GM23248 (cell line): Measurements from ENCODE around the gene PTPRU. TPM values are rescaled to one million over a fixed set of nuclear protein-coding genes. Genes with fewer than 3 reads are reported as not detected.
A peak's percentile ranks its signal among the peaks of the same experiment; 100 is the strongest.

ENCODE experiments used
- DNase-seq: peaks from one replicate; pipeline ENCODE4 v3.0.0-alpha.2; 2015
- H2AFZ ChIP-seq: fragments of 200-600 bp; sonication (generic); 2 replicates; pipeline ENCODE4 v1.6.1; 2016; ENCODE audit warnings: antibody characterized with exemption
- H3F3A ChIP-seq: fragments of 200-600 bp; sonication (generic); 2 replicates; pipeline ENCODE4 v1.6.1; 2016; ENCODE audit warnings: mild to moderate bottlenecking, antibody characterized with exemption, mixed run types; ENCODE audit not compliant: insufficient read depth
- H3K27ac ChIP-seq: fragments of 200-600 bp; sonication (generic); 2 replicates; pipeline ENCODE4 v1.5.1; 2016; ENCODE audit warnings: mild to moderate bottlenecking
- H3K27me3 ChIP-seq: fragments of 200-600 bp; sonication (generic); replicated peaks from 2 replicates; pipeline ENCODE4 v1.6.1; 2016; ENCODE audit warnings: mild to moderate bottlenecking; ENCODE audit not compliant: insufficient read depth
- H3K36me3 ChIP-seq: fragments of 200-600 bp; sonication (generic); 2 replicates; pipeline ENCODE4 v1.6.1; 2016; ENCODE audit warnings: low read depth, mild to moderate bottlenecking
- H3K4me1 ChIP-seq: fragments of 200-600 bp; sonication (generic); 2 replicates; pipeline ENCODE4 v1.6.1; 2016; ENCODE audit warnings: mild to moderate bottlenecking; ENCODE audit not compliant: insufficient read depth
- H3K4me2 ChIP-seq: fragments of 200-600 bp; sonication (generic); one replicate; pipeline ENCODE4 v1.6.1; 2016; ENCODE audit warnings: mild to moderate bottlenecking; ENCODE audit not compliant: unreplicated experiment
- H3K4me3 ChIP-seq: fragments of 200-600 bp; sonication (generic); 2 replicates; pipeline ENCODE4 v1.5.1; 2016; ENCODE audit warnings: mild to moderate bottlenecking
- H3K79me2 ChIP-seq: fragments of 200-600 bp; sonication (generic); 2 replicates; pipeline ENCODE4 v1.6.1; 2016; ENCODE audit warnings: mild to moderate bottlenecking; ENCODE audit not compliant: insufficient read depth
- H3K9ac ChIP-seq: fragments of 200-600 bp; sonication (generic); 2 replicates; pipeline ENCODE4 v1.6.1; 2016; ENCODE audit warnings: mild to moderate bottlenecking
- H3K9me2 ChIP-seq: fragments of 200-600 bp; sonication (generic); 2 replicates; pipeline ENCODE4 v1.6.1; 2016; ENCODE audit warnings: mixed run types, mild to moderate bottlenecking, moderate library complexity; ENCODE audit not compliant: insufficient read depth
- H3K9me3 ChIP-seq: fragments of 200-600 bp; sonication (generic); one replicate; pipeline ENCODE4 v1.6.1; 2017; ENCODE audit warnings: low read depth
- H4K20me1 ChIP-seq: fragments of 200-600 bp; sonication (generic); 2 replicates; pipeline ENCODE4 v1.6.0; 2016; ENCODE audit not compliant: insufficient read depth
- EZH2 ChIP-seq: fragments of 200-600 bp; sonication (generic); IDR thresholded peaks from 2 replicates; pipeline ENCODE4 v1.6.1; 2018; ENCODE audit warnings: antibody characterized with exemption, mild to moderate bottlenecking; ENCODE audit not compliant: insufficient read depth, poor library complexity, severe bottlenecking
- EZH2phosphoT487 ChIP-seq: fragments of 200-600 bp; sonication (generic); IDR thresholded peaks from 2 replicates; pipeline ENCODE4 v1.6.1; 2018; ENCODE audit warnings: antibody characterized with exemption, moderate library complexity, mild to moderate bottlenecking, low read depth; ENCODE audit not compliant: insufficient read depth
- WGBS, 2 experiments: methylation state at CpG; one replicate each; pipeline ENCODE4 v1.1.6; 2015 to 2017; ENCODE audit warnings: low lambda C conversion rate in 2 of 2, low coverage in 1 of 2; ENCODE audit errors: missing lambda C conversion rate in 2 of 2; 5-methylcytosine and 5-hydroxymethylcytosine counted together
- in situ Hi-C: fragments of 300-500 bp; cut with MboI; formaldehyde crosslinking; loops from 2 replicates; pipeline ENCODE4 v1.15.0; 2020
- polyA plus RNA-seq: library from polyadenylated mRNA; unstranded; fragments of >200 nt; fragmentation: Nextera tagmentation; extraction: Ambion mirVana; gene quantifications from 2 replicates; pipeline ENCODE4 v1.2.1, GENCODE V29; 2016
- total RNA-seq: library from RNA; depleted of rRNA; stranded (reverse); fragments of >200 nt; shearing (Covaris generic); gene quantifications from 2 replicates; pipeline ENCODE4 v1.2.3, GENCODE V29; 2014

The PTPRU gene
- total and polyA plus RNA-seq, 2 experiments from 2014 or later, result 6.2 to 16.8 TPM

DNA sequence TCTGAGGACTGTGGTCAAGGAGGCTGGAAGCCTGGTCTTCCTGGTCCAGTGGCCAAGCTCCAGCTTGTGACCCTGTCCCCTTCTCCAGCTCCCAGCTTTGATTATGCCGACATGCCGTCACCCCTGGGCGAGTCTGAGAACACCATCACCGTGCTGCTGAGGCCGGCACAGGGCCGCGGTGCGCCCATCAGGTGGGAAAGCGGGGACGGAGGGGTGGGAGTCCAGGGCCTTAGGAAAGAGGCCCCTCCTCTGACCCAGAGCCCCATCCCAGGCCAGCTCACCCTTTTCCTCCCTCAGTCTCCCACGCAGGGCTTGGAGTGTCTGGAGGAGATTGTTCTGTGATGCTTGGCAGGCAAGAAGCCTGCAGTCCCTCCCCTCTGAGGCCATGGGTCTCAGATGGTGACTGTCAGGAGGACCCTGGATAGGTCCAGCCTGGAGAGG is 43.6 kb downstream of the PTPRU start:
- no peak for TF ChIP-seq EZH2phosphoT487
- TF ChIP-seq EZH2, result no peak
- in situ Hi-C loops, result no loop called here
- no peaks in the 10 kb centered on the region for H4K20me1 ChIP-seq
- H3K79me2 ChIP-seq, result no peaks in the 10 kb centered on the region
- no peak overlapping the region for H3K27ac ChIP-seq
- H3K27me3 ChIP-seq, result no peaks in the 10 kb centered on the region
- H3K9me3 ChIP-seq, result no peaks in the 10 kb centered on the region
- H3K4me3 ChIP-seq, result no peak overlapping the region
- H2AFZ ChIP-seq, result no peak overlapping the region
- 93 to 98% methylated on average over 8 to 11 of the region's 11 CpGs for WGBS, 2 experiments
- H3F3A ChIP-seq, result no peaks in the 10 kb centered on the region
- H3K4me1 ChIP-seq, result peaks cover 10% of the 10 kb centered on the region
- DNase-seq, result no peak
- no peaks in the 10 kb centered on the region for H3K9me2 ChIP-seq
- H3K36me3 ChIP-seq, result no peaks in the 10 kb centered on the region
- H3K9ac ChIP-seq, result no peak overlapping the region
- no peak overlapping the region for H3K4me2 ChIP-seq

DNA sequence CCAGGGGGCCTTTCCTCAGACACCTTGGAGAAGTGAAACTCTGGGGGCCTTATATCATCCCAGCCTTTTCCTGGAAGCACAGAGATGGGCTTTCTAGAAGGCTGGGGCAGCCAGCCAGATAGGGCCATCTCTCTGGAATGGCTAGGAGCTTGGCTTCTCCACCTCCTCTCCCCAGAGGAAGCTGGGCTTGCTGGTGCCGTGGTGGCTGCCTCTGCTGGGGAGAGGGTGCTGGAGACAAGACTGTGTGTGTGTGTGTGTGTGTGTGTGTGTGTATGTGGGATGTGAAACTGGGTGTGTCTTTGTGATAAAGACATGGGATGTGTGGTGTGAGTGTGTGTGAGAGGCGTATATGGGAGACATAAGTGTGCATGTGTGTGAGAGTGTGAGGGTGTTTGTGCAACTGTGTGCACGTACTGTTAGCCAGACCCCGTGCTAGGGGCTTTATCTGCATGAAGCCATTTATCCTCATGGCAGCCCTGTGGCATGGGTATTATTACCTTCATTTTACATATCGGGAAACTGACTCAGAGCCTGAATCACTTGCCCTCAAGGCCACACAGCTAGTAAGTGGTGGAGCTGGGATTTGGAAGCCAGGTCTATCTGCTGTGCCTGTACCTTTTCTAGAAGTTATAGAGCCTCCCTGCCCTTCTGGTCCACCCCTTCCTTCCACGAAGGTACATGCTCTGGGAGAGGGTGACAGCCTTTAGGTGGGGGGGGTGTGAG is 44.2 kb downstream of the PTPRU start:
- H3K79me2 ChIP-seq, result no peaks in the 10 kb centered on the region
- H3K36me3 ChIP-seq, result no peaks in the 10 kb centered on the region
- H3K9me3 ChIP-seq, result no peaks in the 10 kb centered on the region
- TF ChIP-seq EZH2phosphoT487, result no peak
- TF ChIP-seq EZH2, result no peak
- H3K27ac ChIP-seq, result no peak overlapping the region
- H3K4me2 ChIP-seq, result peak overlapping the region; percentile 53
- H3F3A ChIP-seq, result no peaks in the 10 kb centered on the region
- H3K9ac ChIP-seq, result no peak overlapping the region
- no peak overlapping the region for H2AFZ ChIP-seq
- peaks cover 10% of the 10 kb centered on the region for H3K4me1 ChIP-seq
- H3K27me3 ChIP-seq, result no peaks in the 10 kb centered on the region
- 48 to 64% methylated on average over 6 of the region's 6 CpGs for WGBS, 2 experiments
- no peaks in the 10 kb centered on the region for H3K9me2 ChIP-seq
- DNase-seq, result peak; percentile 71
- no peaks in the 10 kb centered on the region for H4K20me1 ChIP-seq
- H3K4me3 ChIP-seq, result no peak overlapping the region
- in situ Hi-C loops, result no loop called here

DNA sequence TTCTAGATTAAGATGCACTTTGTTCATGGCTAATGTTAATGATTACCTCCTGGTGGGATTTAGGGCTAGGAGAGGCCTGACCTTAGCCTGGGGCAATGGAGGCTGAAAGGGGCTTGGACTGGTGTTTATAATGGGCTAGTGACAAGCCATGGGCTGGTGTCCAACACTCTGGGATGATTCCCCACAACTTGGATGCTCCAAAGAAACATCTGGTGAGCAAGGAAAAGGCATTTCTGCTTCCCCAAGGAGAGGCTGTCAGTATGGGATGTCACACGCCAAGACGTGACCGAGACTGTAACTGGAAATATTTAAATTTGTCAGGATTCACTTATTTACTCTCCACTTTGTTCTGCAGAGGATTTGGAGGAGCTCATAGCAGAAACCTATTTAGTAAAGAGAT is 45.2 kb downstream of the PTPRU start:
- Histone ChIP-seq H3K79me2 (no peaks in the 10 kb centered on the region), H3K9me2 (no peaks in the 10 kb centered on the region), H3F3A (no peaks in the 10 kb centered on the region), H3K4me3 (no peak overlapping the region), H3K4me1 (peaks cover 10% of the 10 kb centered on the region), H3K27me3 (no peaks in the 10 kb centered on the region), H3K4me2 (no peak overlapping the region), H4K20me1 (no peaks in the 10 kb centered on the region), H3K36me3 (no peaks in the 10 kb centered on the region), H3K9me3 (no peaks in the 10 kb centered on the region), H3K27ac (no peak overlapping the region), H2AFZ (no peak overlapping the region), H3K9ac (no peak overlapping the region)
- TF ChIP-seq EZH2phosphoT487 (no peak), EZH2 (no peak)
- 71 to 78% methylated on average over 3 of the region's 3 CpGs for WGBS, 2 experiments
- no peak for DNase-seq
- in situ Hi-C loops, result no loop called here

DNA sequence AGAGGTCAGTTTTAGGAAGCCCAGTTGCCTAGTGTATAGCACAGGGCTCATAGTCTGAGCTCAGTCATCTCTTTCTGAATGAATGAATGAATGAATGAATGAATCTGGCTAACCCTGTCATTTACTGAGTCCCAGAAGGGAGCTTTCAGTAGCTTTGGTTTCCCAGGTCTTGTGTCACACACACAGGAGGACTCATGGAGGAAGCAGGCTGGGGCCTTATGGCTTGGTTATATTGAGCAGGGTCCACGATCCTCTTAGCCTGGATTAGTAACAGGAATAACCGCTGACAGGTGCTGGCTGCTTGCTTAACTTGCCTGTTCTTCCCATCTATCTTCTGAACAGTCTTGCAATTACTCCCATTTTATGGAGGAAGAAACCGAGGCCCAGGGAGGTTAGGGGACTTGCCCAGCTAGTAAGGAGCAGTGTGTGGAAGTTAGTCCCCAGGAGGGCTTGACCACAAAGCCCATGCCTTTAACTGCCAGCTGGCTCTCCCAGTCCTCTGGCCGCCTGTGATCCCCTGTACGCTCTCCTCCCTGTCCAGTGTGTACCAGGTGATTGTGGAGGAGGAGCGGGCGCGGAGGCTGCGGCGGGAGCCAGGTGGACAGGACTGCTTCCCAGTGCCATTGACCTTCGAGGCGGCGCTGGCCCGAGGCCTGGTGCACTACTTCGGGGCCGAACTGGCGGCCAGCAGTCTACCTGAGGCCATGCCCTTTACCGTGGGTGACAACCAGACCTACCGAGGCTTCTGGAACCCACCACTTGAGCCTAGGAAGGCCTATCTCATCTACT is 46.0 kb downstream of the PTPRU start:
- Histone ChIP-seq H3K79me2 (no peaks in the 10 kb centered on the region), H2AFZ (no peak overlapping the region), H4K20me1 (no peaks in the 10 kb centered on the region), H3K4me1 (peaks cover 10% of the 10 kb centered on the region), H3K9me2 (no peaks in the 10 kb centered on the region), H3F3A (no peaks in the 10 kb centered on the region), H3K9ac (no peak overlapping the region), H3K4me3 (no peak overlapping the region), H3K9me3 (no peaks in the 10 kb centered on the region), H3K4me2 (no peak overlapping the region), H3K27ac (no peak overlapping the region), H3K27me3 (no peaks in the 10 kb centered on the region), H3K36me3 (no peaks in the 10 kb centered on the region)
- TF ChIP-seq EZH2phosphoT487 (no peak), EZH2 (no peak)
- DNase-seq, result no peak
- in situ Hi-C loops, result no loop called here
- 95 to 97% methylated on average over 19 of the region's 19 CpGs for WGBS, 2 experiments
